Choroid plexus epithelial cell (primary cell): ENCODE results near the gene PCNT.

Experiments used
- DNase-seq: peaks from one replicate; pipeline ENCODE4 v3.0.0-alpha.2; 2010; ENCODE audit warnings: low read depth
- H3K4me3 ChIP-seq: 2 replicates; pipeline ENCODE4 v1.5.1; 2011; ENCODE audit warnings: low read depth, mild to moderate bottlenecking, control low read depth, low read length, moderate library complexity
- TF ChIP-seq, protein P1 (sequence below): conservative IDR thresholded peaks from 2 replicates; pipeline ENCODE4 v1.5.1; 2011; ENCODE audit warnings: low read depth, mild to moderate bottlenecking, control low read depth, inconsistent platforms, low read length, moderate library complexity

Gene PCNT

DNA sequence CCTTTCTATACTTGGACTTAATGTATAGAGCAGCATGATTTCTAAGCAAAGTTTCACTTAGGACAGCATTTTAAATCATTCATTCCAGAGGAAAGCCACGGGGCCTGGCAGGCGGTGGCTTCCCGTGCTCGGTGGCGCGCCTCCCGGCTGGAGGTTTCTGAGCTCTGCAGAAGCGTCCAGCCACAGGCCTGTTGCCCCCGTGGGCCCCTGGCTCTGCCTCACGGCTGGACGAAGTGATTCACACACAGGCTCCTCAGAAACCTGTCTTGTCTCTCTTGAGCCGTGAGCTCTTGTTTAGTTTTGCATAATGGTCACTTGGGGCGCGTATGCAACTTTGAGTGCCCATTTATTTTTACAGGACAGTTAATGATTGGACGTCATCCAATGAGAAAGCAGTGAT, 112.7 kb downstream of the PCNT start:
- TF ChIP-seq, protein P1, sequence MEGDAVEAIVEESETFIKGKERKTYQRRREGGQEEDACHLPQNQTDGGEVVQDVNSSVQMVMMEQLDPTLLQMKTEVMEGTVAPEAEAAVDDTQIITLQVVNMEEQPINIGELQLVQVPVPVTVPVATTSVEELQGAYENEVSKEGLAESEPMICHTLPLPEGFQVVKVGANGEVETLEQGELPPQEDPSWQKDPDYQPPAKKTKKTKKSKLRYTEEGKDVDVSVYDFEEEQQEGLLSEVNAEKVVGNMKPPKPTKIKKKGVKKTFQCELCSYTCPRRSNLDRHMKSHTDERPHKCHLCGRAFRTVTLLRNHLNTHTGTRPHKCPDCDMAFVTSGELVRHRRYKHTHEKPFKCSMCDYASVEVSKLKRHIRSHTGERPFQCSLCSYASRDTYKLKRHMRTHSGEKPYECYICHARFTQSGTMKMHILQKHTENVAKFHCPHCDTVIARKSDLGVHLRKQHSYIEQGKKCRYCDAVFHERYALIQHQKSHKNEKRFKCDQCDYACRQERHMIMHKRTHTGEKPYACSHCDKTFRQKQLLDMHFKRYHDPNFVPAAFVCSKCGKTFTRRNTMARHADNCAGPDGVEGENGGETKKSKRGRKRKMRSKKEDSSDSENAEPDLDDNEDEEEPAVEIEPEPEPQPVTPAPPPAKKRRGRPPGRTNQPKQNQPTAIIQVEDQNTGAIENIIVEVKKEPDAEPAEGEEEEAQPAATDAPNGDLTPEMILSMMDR = no peak
- no peak for DNase-seq
- H3K4me3 ChIP-seq = no peak overlapping the region

DNA sequence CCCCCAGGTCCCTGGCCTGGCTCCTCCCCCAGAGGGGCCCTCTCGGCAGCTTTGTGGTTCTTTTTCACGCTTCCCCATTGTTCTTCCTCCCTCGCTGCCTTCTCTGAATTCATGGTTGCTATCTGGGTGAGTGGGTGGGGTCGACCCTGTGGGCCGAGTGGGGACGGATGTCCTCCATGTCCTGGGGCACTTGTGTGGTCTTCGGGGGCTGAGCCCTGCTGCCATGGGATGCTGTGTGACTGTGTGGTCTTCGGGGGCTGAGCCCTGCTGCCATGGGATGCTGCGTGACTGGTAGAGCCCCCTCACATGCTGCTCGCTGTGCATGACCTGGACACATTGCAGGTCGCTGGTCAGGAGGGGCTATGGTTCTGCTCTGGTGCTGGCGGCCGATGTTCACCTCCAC, 113.1 kb downstream of the PCNT start:
- no peak for DNase-seq

DNA sequence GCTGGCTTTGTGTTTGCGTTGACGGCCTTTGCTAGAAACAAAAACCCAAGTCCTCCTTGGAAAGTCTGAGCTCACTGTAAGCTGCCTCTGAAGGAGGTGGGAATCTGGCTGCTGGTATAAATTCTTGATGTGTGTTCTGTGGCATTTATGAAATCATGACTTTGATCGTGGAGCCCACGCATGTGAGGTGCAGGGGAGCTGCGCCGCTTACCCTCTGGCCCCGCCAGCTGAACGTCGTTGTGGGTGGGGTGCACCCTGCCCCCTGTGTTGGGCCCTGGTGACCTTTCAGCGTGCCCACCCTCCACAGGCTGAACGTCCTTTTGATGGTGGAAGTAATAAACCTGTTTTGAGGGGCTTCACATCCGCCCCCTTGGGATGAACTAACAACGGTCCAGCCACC, 113.6 kb downstream of the PCNT start:
- TF ChIP-seq, protein P1 = no peak
- no peak for DNase-seq
- H3K4me3 ChIP-seq = no peak overlapping the region

More for the DNA sequence above, 113.1 kb downstream of the PCNT start:
- TF ChIP-seq, protein P1 = no peak
- H3K4me3 ChIP-seq = no peak overlapping the region

DNA sequence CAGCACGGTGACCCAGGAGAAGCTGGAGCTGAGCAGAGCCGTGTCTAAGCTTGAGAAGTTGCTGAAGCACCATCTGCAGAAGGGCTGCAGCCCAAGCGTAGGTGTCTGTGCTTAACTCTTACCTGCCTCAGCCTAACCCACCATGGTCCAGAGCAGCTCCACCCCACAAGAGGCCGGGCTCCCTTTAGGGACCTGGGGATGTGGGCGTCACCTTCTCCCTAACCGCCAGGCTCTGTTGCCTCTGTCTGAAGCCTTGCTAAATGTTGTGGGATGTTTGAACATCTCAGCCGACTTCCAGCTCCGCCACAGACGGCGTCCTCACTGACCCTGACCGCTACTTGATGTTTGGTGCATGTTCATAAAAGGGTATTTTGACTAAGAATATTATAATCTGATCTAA, 114.3 kb downstream of the PCNT start:
- no peak overlapping the region for H3K4me3 ChIP-seq
- TF ChIP-seq, protein P1 = no peak
- no peak for DNase-seq

DNA sequence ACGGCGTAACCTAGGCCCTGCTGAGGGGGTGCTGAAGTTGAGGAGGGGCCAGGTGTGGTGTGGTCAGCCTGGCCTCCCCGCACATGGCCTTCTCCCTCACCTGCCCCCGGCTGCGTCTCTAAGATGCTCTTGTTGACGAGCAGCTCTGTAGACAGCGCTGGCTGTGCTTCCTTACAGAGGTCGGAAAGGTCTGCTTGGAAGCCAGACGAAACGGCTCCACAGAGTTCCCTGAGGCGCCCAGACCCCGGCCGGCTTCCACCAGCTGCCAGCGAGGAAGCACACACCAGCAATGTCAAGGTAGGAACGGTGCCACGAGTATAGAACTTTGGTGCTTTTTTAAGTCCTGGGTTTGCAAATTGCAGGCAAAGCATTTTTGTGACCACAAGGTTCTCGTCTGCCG, 116.0 kb downstream of the PCNT start:
- no peak overlapping the region for H3K4me3 ChIP-seq
- TF ChIP-seq, protein P1 = no peak
- DNase-seq = no peak

DNA sequence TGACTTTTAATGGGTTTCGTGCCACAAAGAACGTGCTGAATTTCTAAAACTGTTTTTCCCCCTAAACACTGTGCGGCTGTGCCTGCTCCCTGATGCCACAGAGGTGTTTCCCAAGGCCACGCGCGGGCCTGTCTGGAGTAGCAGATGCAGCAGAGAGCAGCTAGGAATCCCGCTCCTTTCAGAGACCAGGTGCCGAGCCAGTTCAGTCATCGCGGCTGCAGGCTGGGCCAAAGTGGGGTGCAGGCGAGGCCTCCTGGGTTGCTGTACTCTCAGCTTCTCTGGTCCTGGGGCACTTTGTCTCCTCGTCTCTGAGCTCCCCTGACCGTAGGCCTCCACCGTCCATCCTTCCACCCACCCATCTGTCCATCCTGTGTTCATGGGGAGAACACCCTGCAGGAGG, 117.4 kb downstream of the PCNT start:
- DNase-seq = no peak
- H3K4me3 ChIP-seq = no peak overlapping the region
- TF ChIP-seq, protein P1 = no peak

DNA sequence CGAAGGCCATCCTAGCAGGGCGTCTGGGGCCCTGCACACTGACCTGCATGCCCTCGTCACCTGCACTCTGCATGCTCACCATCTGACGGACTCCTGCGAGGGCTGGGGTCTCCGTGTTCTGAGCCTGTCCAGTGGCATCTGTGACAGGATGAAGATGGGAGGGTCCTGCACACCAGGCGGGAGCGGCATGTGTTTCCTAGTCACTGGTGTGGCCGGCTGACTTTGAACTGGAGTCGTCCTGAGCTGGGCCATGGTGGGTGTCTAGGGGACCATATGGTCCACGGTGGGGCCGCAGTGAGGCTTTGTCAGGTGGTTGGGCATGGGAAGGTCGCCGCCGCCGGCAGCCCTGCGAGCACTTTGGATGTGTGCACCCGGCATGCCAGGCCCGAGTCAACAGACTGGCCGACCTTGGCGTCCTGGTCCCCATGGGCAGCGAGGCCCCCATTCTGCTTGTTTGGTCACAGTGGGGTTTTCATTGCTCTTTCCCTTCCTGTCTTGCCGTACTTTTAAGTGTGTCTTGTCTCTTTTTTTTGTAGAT, 118.1 kb downstream of the PCNT start:
- H3K4me3 ChIP-seq = no peak overlapping the region
- TF ChIP-seq, protein P1 = no peak
- no peak for DNase-seq
